Brain microvascular endothelial cell (primary cell): Measurements from ENCODE around the gene ETV5.

Experiments
- DNase-seq: peaks from one replicate; pipeline ENCODE4 v3.0.0-alpha.2; 2020
- H3K27ac ChIP-seq: fragments of 250-450 bp; sonication (Bioruptor Pico); 2 replicates; pipeline ENCODE4 v1.5.1; 2020; ENCODE audit warnings: mild to moderate bottlenecking, moderate library complexity
- H3K27me3 ChIP-seq: fragments of 250-450 bp; sonication (Bioruptor Pico); replicated peaks from 2 replicates; pipeline ENCODE4 v1.5.1; 2020; ENCODE audit warnings: mild to moderate bottlenecking
- H3K36me3 ChIP-seq: fragments of 250-450 bp; sonication (Bioruptor Pico); replicated peaks from 2 replicates; pipeline ENCODE4 v1.5.1; 2020; ENCODE audit warnings: mild to moderate bottlenecking
- H3K4me3 ChIP-seq: 2 replicates; pipeline ENCODE4 v1.5.1; 2011; ENCODE audit warnings: low read depth, mild to moderate bottlenecking, control low read depth, low read length, moderate library complexity
- in situ Hi-C: cut with HindIII; loops from 2 replicates; pipeline ENCODE4 v1.10.0; 2017; ENCODE audit warnings: low sequenced_read_pairs, low pct_ligation_motif_present
- TF ChIP-seq, protein P1 (sequence below): IDR thresholded peaks from 2 replicates; pipeline ENCODE4 v1.5.1; 2011; ENCODE audit warnings: low read depth, mild to moderate bottlenecking, moderate library complexity, low read length, control low read depth, inconsistent platforms; ENCODE audit errors: missing control alignments

Gene ETV5

DNA sequence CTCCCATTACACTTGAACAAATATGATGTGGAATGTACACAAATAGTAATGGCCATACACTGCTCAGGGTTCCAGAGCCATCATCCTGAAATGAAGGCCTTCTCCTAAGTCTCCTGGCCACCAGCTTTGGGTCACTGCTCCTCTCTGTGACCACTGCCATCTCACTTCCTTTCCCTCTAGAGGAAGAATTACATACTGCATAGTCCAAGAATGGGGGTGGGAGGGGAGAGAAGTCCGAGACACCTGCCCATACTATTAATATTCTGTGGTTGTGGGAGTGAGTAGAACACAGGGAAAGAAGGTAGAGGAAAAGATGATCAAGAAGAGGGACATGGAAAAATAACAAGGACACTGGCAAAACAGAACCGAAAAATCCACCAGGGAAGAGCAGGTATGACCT, 20.6 kb downstream of the ETV5 start:
- in situ Hi-C loops: no loop called here
- H3K27me3 ChIP-seq: no peaks in the 10 kb centered on the region
- no peak overlapping the region for H3K4me3 ChIP-seq
- TF ChIP-seq, protein P1, sequence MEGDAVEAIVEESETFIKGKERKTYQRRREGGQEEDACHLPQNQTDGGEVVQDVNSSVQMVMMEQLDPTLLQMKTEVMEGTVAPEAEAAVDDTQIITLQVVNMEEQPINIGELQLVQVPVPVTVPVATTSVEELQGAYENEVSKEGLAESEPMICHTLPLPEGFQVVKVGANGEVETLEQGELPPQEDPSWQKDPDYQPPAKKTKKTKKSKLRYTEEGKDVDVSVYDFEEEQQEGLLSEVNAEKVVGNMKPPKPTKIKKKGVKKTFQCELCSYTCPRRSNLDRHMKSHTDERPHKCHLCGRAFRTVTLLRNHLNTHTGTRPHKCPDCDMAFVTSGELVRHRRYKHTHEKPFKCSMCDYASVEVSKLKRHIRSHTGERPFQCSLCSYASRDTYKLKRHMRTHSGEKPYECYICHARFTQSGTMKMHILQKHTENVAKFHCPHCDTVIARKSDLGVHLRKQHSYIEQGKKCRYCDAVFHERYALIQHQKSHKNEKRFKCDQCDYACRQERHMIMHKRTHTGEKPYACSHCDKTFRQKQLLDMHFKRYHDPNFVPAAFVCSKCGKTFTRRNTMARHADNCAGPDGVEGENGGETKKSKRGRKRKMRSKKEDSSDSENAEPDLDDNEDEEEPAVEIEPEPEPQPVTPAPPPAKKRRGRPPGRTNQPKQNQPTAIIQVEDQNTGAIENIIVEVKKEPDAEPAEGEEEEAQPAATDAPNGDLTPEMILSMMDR: peak; percentile 3
- H3K36me3 ChIP-seq: peaks cover 24% of the 10 kb centered on the region
- no peak overlapping the region for H3K27ac ChIP-seq
- DNase-seq: no peak

- no peak overlapping the region for H3K4me3 ChIP-seq
- H3K27ac ChIP-seq: no peak overlapping the region
- peaks cover 32% of the 10 kb centered on the region for H3K36me3 ChIP-seq
- no peaks in the 10 kb centered on the region for H3K27me3 ChIP-seq
- in situ Hi-C loops: no loop called here
- TF ChIP-seq, protein P1: no peak
- no peak for DNase-seq
These were observed 24.6 kb downstream of the ETV5 start for GRCh38 chr3:186084264-186084663.

DNA sequence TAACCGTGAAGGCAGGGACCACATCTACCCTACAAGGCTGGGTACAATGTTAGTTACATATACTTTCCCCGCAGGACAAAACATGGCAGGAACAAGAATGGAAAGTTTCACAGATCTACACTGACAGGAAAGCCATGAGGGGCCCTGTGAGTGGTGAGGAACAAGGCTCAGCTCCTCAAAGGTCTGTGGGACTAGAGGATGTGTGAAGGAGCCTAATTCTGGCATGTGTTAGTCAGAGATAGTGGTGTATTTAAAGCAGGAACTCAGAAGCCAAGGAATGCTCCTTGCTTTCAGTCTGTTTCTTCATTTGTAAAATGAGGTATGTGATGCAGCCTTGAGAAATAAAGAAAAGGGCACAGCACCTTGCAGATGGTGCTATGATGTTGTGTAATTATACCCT, 25.1 kb downstream of the ETV5 start:
- in situ Hi-C loops: no loop called here
- no peak for DNase-seq
- Histone ChIP-seq H3K27me3 (no peaks in the 10 kb centered on the region), H3K4me3 (no peak overlapping the region), H3K36me3 (peaks cover 37% of the 10 kb centered on the region), H3K27ac (no peak overlapping the region)
- TF ChIP-seq, protein P1: no peak

- H3K4me3 ChIP-seq: no peak overlapping the region
- H3K36me3 ChIP-seq: peaks cover 43% of the 10 kb centered on the region
- TF ChIP-seq, protein P1: no peak
- no peaks in the 10 kb centered on the region for H3K27me3 ChIP-seq
- DNase-seq: no peak
- H3K27ac ChIP-seq: no peak overlapping the region
- in situ Hi-C loops: no loop called here
These were observed 26.7 kb downstream of the ETV5 start for GRCh38 chr3:186082150-186082549.

DNA sequence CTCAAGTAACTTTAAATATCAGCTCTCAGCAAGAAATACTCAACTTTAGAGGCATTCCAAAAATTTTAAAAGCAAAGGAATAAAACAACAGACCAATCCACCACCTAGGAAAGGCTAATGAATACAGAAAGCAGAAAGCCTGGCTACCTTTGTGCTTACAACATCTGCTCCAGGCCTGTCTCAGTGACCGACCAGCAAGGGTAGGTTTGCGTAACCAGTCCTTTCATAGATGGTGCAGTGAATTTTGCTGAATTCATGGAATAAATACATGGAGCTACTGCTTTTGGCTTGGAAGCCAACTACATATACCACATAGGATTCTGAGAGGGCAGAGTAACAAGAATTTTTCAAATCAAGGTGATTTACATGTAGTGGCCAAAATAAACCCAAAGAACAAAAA, 27.2 kb downstream of the ETV5 start:
- TF ChIP-seq, protein P1: no peak
- Histone ChIP-seq H3K36me3 (peaks cover 44% of the 10 kb centered on the region), H3K27ac (no peak overlapping the region), H3K4me3 (no peak overlapping the region), H3K27me3 (no peaks in the 10 kb centered on the region)
- in situ Hi-C loops: no loop called here
- DNase-seq: no peak

- Histone ChIP-seq H3K27me3 (no peaks in the 10 kb centered on the region), H3K4me3 (no peak overlapping the region), H3K36me3 (peaks cover 48% of the 10 kb centered on the region), H3K27ac (no peak overlapping the region)
- TF ChIP-seq, protein P1: no peak
- DNase-seq: no peak
- in situ Hi-C loops: no loop called here
These were observed 27.9 kb downstream of the ETV5 start for GRCh38 chr3:186080849-186081438.
